Body of pancreas (tissue), 4 donors: ENCODE results near the gene SMOC2.

Experiments
- CTCF ChIP-seq, 7 experiments: fragments of 450-650 bp in 4 of 7; fragments of 200-600 bp in 3 of 7; sonication (generic) in 3 of 7; IDR thresholded peaks; one replicate each; pipeline ENCODE4 v1.5.1; 2016 to 2019; ENCODE audit warnings: antibody characterized with exemption in 7 of 7
- POLR2A ChIP-seq, 3 donors: fragments of 450-650 bp; IDR thresholded peaks; one replicate each; pipeline ENCODE4 v1.6.1; 2016; ENCODE audit warnings: antibody characterized with exemption in 3 of 3, mild to moderate bottlenecking in 2 of 3

- no peak for TF ChIP-seq CTCF (IDR thresholded peaks at IDR 0.05)
- no peak for TF ChIP-seq POLR2A (IDR thresholded peaks at IDR 0.05)
Observed at GRCh38 chr6:168403370-168404005, 37.5 kb upstream of the SMOC2 start.
